Thymus (tissue), 11 donors: Measurements from ENCODE around the gene MACROD2. TPM values are rescaled to one million over a fixed set of nuclear protein-coding genes. Genes with fewer than 3 reads are reported as not detected.
"Not testable (repeated sequence)": the region's sequence is repeated elsewhere in the genome, so short reads cannot be mapped to it uniquely, and the experiment has no call there.

Source experiments
- DNase-seq, 9 donors: peaks; one replicate each; pipeline ENCODE4 v3.0.0-alpha.2; 2013; ENCODE audit warnings: low spot score in 9 of 9, low read depth in 6 of 9, missing footprints in 1 of 9
- H3K27ac ChIP-seq, 2 donors: one replicate each; pipeline ENCODE4 v1.5.1; 2013; ENCODE audit warnings: control low read depth in 1 of 2, low read depth in 1 of 2, low read length in 1 of 2, mild to moderate bottlenecking in 1 of 2, moderate library complexity in 1 of 2
- H3K27me3 ChIP-seq, 2 donors: one replicate each; pipeline ENCODE4 v1.5.1; 2013; ENCODE audit warnings: low read length in 1 of 2; ENCODE audit not compliant: control insufficient read depth in 2 of 2, insufficient read depth in 1 of 2
- H3K36me3 ChIP-seq, 2 donors: one replicate each; pipeline ENCODE4 v1.5.1; 2013; ENCODE audit warnings: low read length in 1 of 2, mild to moderate bottlenecking in 1 of 2, moderate library complexity in 1 of 2; ENCODE audit not compliant: control insufficient read depth in 2 of 2, insufficient read depth in 2 of 2
- H3K4me1 ChIP-seq, 2 donors: one replicate each; pipeline ENCODE4 v1.5.1; 2013; ENCODE audit warnings: low read length in 2 of 2; ENCODE audit not compliant: control insufficient read depth in 2 of 2, insufficient read depth in 2 of 2
- H3K4me3 ChIP-seq, 2 donors: one replicate each; pipeline ENCODE4 v1.5.1; 2013; ENCODE audit warnings: low read length in 2 of 2, control low read depth in 1 of 2, mild to moderate bottlenecking in 1 of 2
- H3K9me3 ChIP-seq, 2 donors: one replicate each; pipeline ENCODE4 v1.5.1; 2013; ENCODE audit warnings: low read length in 1 of 2, mild to moderate bottlenecking in 1 of 2; ENCODE audit not compliant: control insufficient read depth in 2 of 2, insufficient read depth in 1 of 2
- WGBS: extraction: QIAGEN DNeasy Blood & Tissue Kit; methylation state at CpG from one replicate; pipeline ENCODE4 v1.1.7; 2013; 5-methylcytosine and 5-hydroxymethylcytosine counted together
- polyA plus RNA-seq: library from polyadenylated mRNA; stranded (reverse); fragments of 200-250 nt; gene quantifications from one replicate; pipeline ENCODE4 v1.2.3, GENCODE V29; 2013
- total RNA-seq: library from RNA; stranded (reverse); fragments of 120-200 nt; gene quantifications from one replicate; pipeline ENCODE4 v1.2.4, GENCODE V29; 2013
- donor health status: healthy.

Gene MACROD2
- total and polyA plus RNA-seq, 2 donors, result 1.6 to 4.2 TPM

GRCh38 chr20:14044712-14045276, 49.5 kb downstream of the MACROD2 start:
- not testable (repeated sequence) for DNase-seq, H3K36me3 ChIP-seq
- 97% methylated on average over 28 of the region's 28 CpGs for WGBS

GRCh38 chr20:14046534-14046933, 51.2 kb downstream of the MACROD2 start:
- no peak for DNase-seq
- Histone ChIP-seq H3K9me3 (no peaks in the 10 kb centered on the region), H3K27me3 (no peaks in the 10 kb centered on the region), H3K27ac (no peak overlapping the region), H3K4me1 (no peaks in the 10 kb centered on the region), H3K36me3 (no peaks in the 10 kb centered on the region), H3K4me3 (no peak overlapping the region)
- 98% methylated on average over 2 of the region's 2 CpGs for WGBS

More at GRCh38 chr20:14044712-14045276, 49.5 kb downstream of the MACROD2 start:
- not testable (repeated sequence) for H3K9me3 ChIP-seq, H3K27me3 ChIP-seq, H3K4me1 ChIP-seq, H3K27ac ChIP-seq, H3K4me3 ChIP-seq

- Histone ChIP-seq H3K27ac (no peak overlapping the region), H3K27me3 (no peaks in the 10 kb centered on the region), H3K4me1 (no peaks in the 10 kb centered on the region), H3K9me3 (no peaks in the 10 kb centered on the region), H3K36me3 (no peaks in the 10 kb centered on the region), H3K4me3 (no peak overlapping the region)
- DNase-seq, result no peak
- 98% methylated on average over 4 of the region's 4 CpGs for WGBS
These were observed 53.8 kb downstream of the MACROD2 start for GRCh38 chr20:14049111-14049510.

GRCh38 chr20:14051454-14051853, 56.1 kb downstream of the MACROD2 start:
- Histone ChIP-seq H3K4me1 (no peaks in the 10 kb centered on the region), H3K9me3 (no peaks in the 10 kb centered on the region), H3K27ac (no peak overlapping the region), H3K4me3 (no peak overlapping the region), H3K27me3 (no peaks in the 10 kb centered on the region), H3K36me3 (no peaks in the 10 kb centered on the region)
- 90% methylated on average over 1 of the region's 1 CpG for WGBS
- no peak for DNase-seq

- Histone ChIP-seq H3K36me3 (no peaks in the 10 kb centered on the region), H3K4me3 (no peak overlapping the region), H3K9me3 (no peaks in the 10 kb centered on the region), H3K27me3 (no peaks in the 10 kb centered on the region), H3K4me1 (no peaks in the 10 kb centered on the region), H3K27ac (no peak overlapping the region)
- peak in 8 of 9 donors; percentile 10 to 64 (median 28) for DNase-seq
- 3% methylated on average over 4 of the region's 4 CpGs for WGBS
These were observed 59.9 kb downstream of the MACROD2 start for GRCh38 chr20:14055127-14055742.

GRCh38 chr20:14062171-14062570, 66.9 kb downstream of the MACROD2 start:
- H3K36me3 ChIP-seq, result no peaks in the 10 kb centered on the region
- no peaks in the 10 kb centered on the region for H3K27me3 ChIP-seq
- no peak for DNase-seq
- 95% methylated on average over 2 of the region's 2 CpGs for WGBS
- no peaks in the 10 kb centered on the region for H3K9me3 ChIP-seq
- no peak overlapping the region for H3K27ac ChIP-seq
- no peak overlapping the region for H3K4me3 ChIP-seq
- no peaks in the 10 kb centered on the region for H3K4me1 ChIP-seq

GRCh38 chr20:14062786-14063185, 67.5 kb downstream of the MACROD2 start:
- H3K27ac ChIP-seq, result no peak overlapping the region
- H3K27me3 ChIP-seq, result no peaks in the 10 kb centered on the region
- no peaks in the 10 kb centered on the region for H3K4me1 ChIP-seq
- H3K4me3 ChIP-seq, result no peak overlapping the region
- H3K9me3 ChIP-seq, result no peaks in the 10 kb centered on the region
- no peak for DNase-seq
- H3K36me3 ChIP-seq, result no peaks in the 10 kb centered on the region
- 87% methylated on average over 1 of the region's 1 CpG for WGBS

GRCh38 chr20:14064333-14064732, 69.0 kb downstream of the MACROD2 start:
- WGBS, result 94% methylated on average over 3 of the region's 3 CpGs
- H3K27me3 ChIP-seq, result no peaks in the 10 kb centered on the region

GRCh38 chr20:14064921-14065320, 69.6 kb downstream of the MACROD2 start:
- Histone ChIP-seq H3K9me3 (no peaks in the 10 kb centered on the region), H3K27me3 (no peaks in the 10 kb centered on the region), H3K27ac (no peak overlapping the region), H3K36me3 (no peaks in the 10 kb centered on the region), H3K4me1 (no peaks in the 10 kb centered on the region), H3K4me3 (no peak overlapping the region)
- WGBS, result 95% methylated on average over 5 of the region's 5 CpGs
- DNase-seq, result no peak

More at GRCh38 chr20:14064333-14064732, 69.0 kb downstream of the MACROD2 start:
- Histone ChIP-seq H3K27ac (no peak overlapping the region), H3K4me1 (no peaks in the 10 kb centered on the region), H3K36me3 (no peaks in the 10 kb centered on the region), H3K9me3 (no peaks in the 10 kb centered on the region), H3K4me3 (no peak overlapping the region)
- DNase-seq, result no peak
